MG63 (cell line): Measurements from ENCODE around the gene C16orf90. TPM values are rescaled to one million over a fixed set of nuclear protein-coding genes. Genes with fewer than 3 reads are reported as not detected.
A peak's percentile ranks its signal among the peaks of the same experiment; 100 is the strongest.
"Not testable (repeated sequence)": the region's sequence is repeated elsewhere in the genome, so short reads cannot be mapped to it uniquely, and the experiment has no call there.

Experiments used
- DNase-seq: peaks from one replicate; pipeline ENCODE4 v3.0.0-alpha.2; 2020
- H3K27me3 ChIP-seq: fragments of 250-450 bp; sonication (Bioruptor Pico); 2 replicates; pipeline ENCODE4 v1.5.1; 2020; ENCODE audit warnings: mild to moderate bottlenecking, moderate library complexity
- H3K36me3 ChIP-seq: fragments of 250-450 bp; sonication (Bioruptor Pico); 2 replicates; pipeline ENCODE4 v1.5.1; 2020; ENCODE audit warnings: mild to moderate bottlenecking, moderate library complexity
- H3K4me3 ChIP-seq: fragments of 250-450 bp; sonication (Bioruptor Pico); 2 replicates; pipeline ENCODE4 v1.5.1; 2020; ENCODE audit warnings: mild to moderate bottlenecking, moderate library complexity
- H3K9me3 ChIP-seq: fragments of 250-450 bp; sonication (Bioruptor Pico); 2 replicates; pipeline ENCODE4 v1.5.1; 2020; ENCODE audit warnings: mild to moderate bottlenecking, moderate library complexity
- total RNA-seq: library from RNA; depleted of rRNA; stranded (reverse); fragments of >200 nt; shearing (Covaris generic); gene quantifications from 2 replicates; pipeline ENCODE4 v1.2.3, GENCODE V29; 2014; ENCODE audit warnings: low replicate concordance; rRNA removed

The C16orf90 gene
- not detected in 2 replicates for total RNA-seq

- no peak within 1 kb of the TSS for H3K4me3 ChIP-seq
- H3K9me3 ChIP-seq: no peaks in the 10 kb centered on the region
- DNase-seq: no peak
- H3K36me3 ChIP-seq: no peaks in the 10 kb centered on the region
- H3K27me3 ChIP-seq: 0 out of 2 replicates have a peak, but pooled peaks cover 2% of the 10 kb centered on the region
Measured at GRCh38 chr16:3495176-3495575, at the start of gene C16orf90. Gene C16orf90, minus strand, starts transcription at chr16:3495489. Its CDS starts 68 bp downstream, at chr16:3495421.

GRCh38 chr16:3542601-3543373, 47.5 kb upstream of the C16orf90 start:
- no peak for DNase-seq
- no peaks in the 10 kb centered on the region for H3K27me3 ChIP-seq
- H3K9me3 ChIP-seq: no peaks in the 10 kb centered on the region
- peaks cover 30% of the 10 kb centered on the region for H3K36me3 ChIP-seq
- no peak overlapping the region for H3K4me3 ChIP-seq

GRCh38 chr16:3541527-3542155, 46.4 kb upstream of the C16orf90 start:
- Histone ChIP-seq H3K9me3 (no peaks in the 10 kb centered on the region), H3K4me3 (no peak overlapping the region), H3K27me3 (no peaks in the 10 kb centered on the region), H3K36me3 (peaks cover 30% of the 10 kb centered on the region)
- no peak for DNase-seq

GRCh38 chr16:3538222-3538621, 42.9 kb upstream of the C16orf90 start:
- no peak for DNase-seq
- no peaks in the 10 kb centered on the region for H3K27me3 ChIP-seq
- no peak overlapping the region for H3K4me3 ChIP-seq
- H3K36me3 ChIP-seq: peaks cover 38% of the 10 kb centered on the region
- H3K9me3 ChIP-seq: no peaks in the 10 kb centered on the region

GRCh38 chr16:3536851-3537250, 41.6 kb upstream of the C16orf90 start:
- Histone ChIP-seq H3K4me3 (peak overlapping the region; percentile 0; the same call in 1 of the 2 replicates), H3K36me3 (peaks cover 47% of the 10 kb centered on the region), H3K9me3 (no peaks in the 10 kb centered on the region), H3K27me3 (no peaks in the 10 kb centered on the region)
- DNase-seq: peak; percentile 32

GRCh38 chr16:3536271-3536731, 41.0 kb upstream of the C16orf90 start:
- peak; percentile 86 for DNase-seq
- Histone ChIP-seq H3K9me3 (no peaks in the 10 kb centered on the region), H3K4me3 (peak overlapping the region; percentile 0; the same call in 1 of the 2 replicates), H3K27me3 (no peaks in the 10 kb centered on the region), H3K36me3 (peaks cover 46% of the 10 kb centered on the region)

GRCh38 chr16:3534126-3534525, 38.8 kb upstream of the C16orf90 start:
- H3K4me3 ChIP-seq: no peak overlapping the region
- peaks cover 44% of the 10 kb centered on the region for H3K36me3 ChIP-seq
- no peaks in the 10 kb centered on the region for H3K27me3 ChIP-seq
- no peaks in the 10 kb centered on the region for H3K9me3 ChIP-seq
- no peak for DNase-seq

- peaks cover 48% of the 10 kb centered on the region for H3K36me3 ChIP-seq
Measured at GRCh38 chr16:3532741-3533140, 37.5 kb upstream of the C16orf90 start.

GRCh38 chr16:3530371-3530914, 35.2 kb upstream of the C16orf90 start:
- Histone ChIP-seq H3K36me3 (peaks cover 57% of the 10 kb centered on the region), H3K27me3 (no peaks in the 10 kb centered on the region), H3K4me3 (no peak overlapping the region), H3K9me3 (no peaks in the 10 kb centered on the region)
- DNase-seq: no peak

More at GRCh38 chr16:3532741-3533140, 37.5 kb upstream of the C16orf90 start:
- Histone ChIP-seq H3K9me3 (no peaks in the 10 kb centered on the region), H3K27me3 (no peaks in the 10 kb centered on the region), H3K4me3 (no peak overlapping the region)
- no peak for DNase-seq

- Histone ChIP-seq H3K36me3 (peaks cover 59% of the 10 kb centered on the region), H3K27me3 (no peaks in the 10 kb centered on the region), H3K4me3 (no peak overlapping the region), H3K9me3 (no peaks in the 10 kb centered on the region)
- DNase-seq: no peak
Measured at GRCh38 chr16:3529175-3529574, 33.9 kb upstream of the C16orf90 start.

- no peak for DNase-seq
- Histone ChIP-seq H3K4me3 (no peak overlapping the region), H3K9me3 (no peaks in the 10 kb centered on the region), H3K27me3 (no peaks in the 10 kb centered on the region), H3K36me3 (peaks cover 65% of the 10 kb centered on the region)
Measured at GRCh38 chr16:3528406-3528805, 33.1 kb upstream of the C16orf90 start.

- H3K4me3 ChIP-seq, H3K27me3 ChIP-seq, H3K9me3 ChIP-seq: not testable (repeated sequence)
- peak; percentile 66 for DNase-seq
- H3K36me3 ChIP-seq: peaks cover 63% of the 10 kb centered on the region
Measured at GRCh38 chr16:3527216-3527829, 32.0 kb upstream of the C16orf90 start.

- Histone ChIP-seq H3K36me3 (peaks cover 56% of the 10 kb centered on the region), H3K9me3 (no peaks in the 10 kb centered on the region), H3K4me3 (no peak overlapping the region), H3K27me3 (no peaks in the 10 kb centered on the region)
- DNase-seq: no peak
Measured at GRCh38 chr16:3525951-3526350, 30.7 kb upstream of the C16orf90 start.

- Histone ChIP-seq H3K9me3 (no peaks in the 10 kb centered on the region), H3K36me3 (peaks cover 49% of the 10 kb centered on the region), H3K27me3 (no peaks in the 10 kb centered on the region), H3K4me3 (no peak overlapping the region)
- DNase-seq: no peak
Measured at GRCh38 chr16:3523281-3523680, 28.0 kb upstream of the C16orf90 start.

- H3K4me3 ChIP-seq: no peak overlapping the region
- DNase-seq: no peak
- no peaks in the 10 kb centered on the region for H3K27me3 ChIP-seq
- H3K9me3 ChIP-seq: no peaks in the 10 kb centered on the region
- H3K36me3 ChIP-seq: peaks cover 47% of the 10 kb centered on the region
Measured at GRCh38 chr16:3520841-3521240, 25.6 kb upstream of the C16orf90 start.

GRCh38 chr16:3520413-3520812, 25.1 kb upstream of the C16orf90 start:
- H3K27me3 ChIP-seq: no peaks in the 10 kb centered on the region
- DNase-seq: no peak

GRCh38 chr16:3519581-3519980, 24.3 kb upstream of the C16orf90 start:
- H3K36me3 ChIP-seq: peaks cover 49% of the 10 kb centered on the region
- no peaks in the 10 kb centered on the region for H3K27me3 ChIP-seq
- no peaks in the 10 kb centered on the region for H3K9me3 ChIP-seq
- no peak overlapping the region for H3K4me3 ChIP-seq
- no peak for DNase-seq

More at GRCh38 chr16:3520413-3520812, 25.1 kb upstream of the C16orf90 start:
- Histone ChIP-seq H3K4me3 (no peak overlapping the region), H3K36me3 (peaks cover 51% of the 10 kb centered on the region), H3K9me3 (no peaks in the 10 kb centered on the region)
